Neural cell (in vitro differentiated cells): ENCODE data around the gene DENND4A.

Experiments used
- CTCF ChIP-seq: fragments of 450-650 bp; IDR thresholded peaks from 2 replicates; pipeline ENCODE4 v1.5.1; 2014; ENCODE audit warnings: antibody characterized with exemption, mild to moderate bottlenecking, moderate library complexity; ENCODE audit not compliant: poor library complexity, severe bottlenecking
- EP300 ChIP-seq: fragments of 450-650 bp; conservative IDR thresholded peaks from 2 replicates; pipeline ENCODE4 v1.6.1; 2014; ENCODE audit warnings: antibody characterized with exemption, mild to moderate bottlenecking, moderate library complexity; ENCODE audit not compliant: poor library complexity, severe bottlenecking
- EZH2 ChIP-seq: fragments of 200-600, 300-800 bp; shearing (Covaris generic), sonication (generic); IDR thresholded peaks from 2 replicates; pipeline ENCODE4 v1.6.1; 2014; ENCODE audit warnings: antibody characterized with exemption, low read length, borderline replicate concordance, mild to moderate bottlenecking; ENCODE audit not compliant: insufficient read depth, poor library complexity, severe bottlenecking
- MXI1 ChIP-seq: fragments of 450-650 bp; conservative IDR thresholded peaks from 2 replicates; pipeline ENCODE4 v1.6.1; 2014; ENCODE audit warnings: antibody characterized with exemption, mild to moderate bottlenecking; ENCODE audit not compliant: poor library complexity, severe bottlenecking
- POLR2AphosphoS5 ChIP-seq: IDR thresholded peaks from 2 replicates; pipeline ENCODE4 v1.6.1; 2012
- RAD21 ChIP-seq: fragments of 450-650 bp; conservative IDR thresholded peaks from 2 replicates; pipeline ENCODE4 v1.6.1; 2014; ENCODE audit warnings: antibody characterized with exemption, mild to moderate bottlenecking, moderate library complexity
- SMC3 ChIP-seq: fragments of 450-650 bp; conservative IDR thresholded peaks from 2 replicates; pipeline ENCODE4 v1.6.1; 2014; ENCODE audit warnings: antibody characterized with exemption, mild to moderate bottlenecking, moderate library complexity; ENCODE audit not compliant: poor library complexity
- TAF1 ChIP-seq: IDR thresholded peaks from 2 replicates; pipeline ENCODE4 v1.6.1; 2012; ENCODE audit warnings: low read depth

- TF ChIP-seq CTCF (no peak), EZH2 (no peak), MXI1 (no peak), EP300 (no peak), POLR2AphosphoS5 (no peak), SMC3 (no peak), RAD21 (no peak), TAF1 (no peak)
Measured at GRCh38 chr15:65651831-65652749, 140.0 kb downstream of the DENND4A start.
